ENCODE results near the gene SOX13.

The SOX13 gene

GRCh38 chr1:204065174-204065985 lies 7.5 kb upstream of the SOX13 start:
- no peak for DNase-seq (ENCODE audit: low read depth)

- no peak for DNase-seq (ENCODE audit: low read depth)
Measured at GRCh38 chr1:204065986-204066300, 7.0 kb upstream of the SOX13 start.

- DNase-seq (ENCODE audit: low read depth): no peak
Measured at GRCh38 chr1:204067935-204068334, 5.0 kb upstream of the SOX13 start.

- no peak for DNase-seq (ENCODE audit: low read depth)
Measured at GRCh38 chr1:204069887-204070286, 3.0 kb upstream of the SOX13 start.

GRCh38 chr1:204070895-204071294 lies 2.0 kb upstream of the SOX13 start:
- DNase-seq (ENCODE audit: low read depth): no peak

- DNase-seq (ENCODE audit: low read depth): no peak
Measured at GRCh38 chr1:204073837-204074273, 940 bp downstream of the SOX13 start.

- no peak for DNase-seq (ENCODE audit: low read depth)
Measured at GRCh38 chr1:204074274-204075138, 1.6 kb downstream of the SOX13 start.

GRCh38 chr1:204075139-204075521 lies 2.2 kb downstream of the SOX13 start:
- no peak for DNase-seq (ENCODE audit: low read depth)

- no peak for DNase-seq (ENCODE audit: low read depth)
Measured at GRCh38 chr1:204075890-204076846, 3.3 kb downstream of the SOX13 start.

GRCh38 chr1:204076891-204077290 lies 4.0 kb downstream of the SOX13 start:
- no peak for DNase-seq (ENCODE audit: low read depth)

- DNase-seq (ENCODE audit: low read depth): no peak
Measured at GRCh38 chr1:204077979-204078696, 5.2 kb downstream of the SOX13 start.

- DNase-seq (ENCODE audit: low read depth): no peak
Measured at GRCh38 chr1:204079608-204079999, 6.7 kb downstream of the SOX13 start.

- no peak for DNase-seq (ENCODE audit: low read depth)
Measured at GRCh38 chr1:204080163-204080903, 7.4 kb downstream of the SOX13 start.

- no peak for DNase-seq (ENCODE audit: low read depth)
Measured at GRCh38 chr1:204081164-204081790, 8.4 kb downstream of the SOX13 start.

- DNase-seq (ENCODE audit: low read depth): no peak
Measured at GRCh38 chr1:204081791-204082513, 9.0 kb downstream of the SOX13 start.

- no peak for DNase-seq (ENCODE audit: low read depth)
Measured at GRCh38 chr1:204083491-204083890, 10.6 kb downstream of the SOX13 start.

GRCh38 chr1:204084247-204084772 lies 11.4 kb downstream of the SOX13 start:
- no peak for DNase-seq (ENCODE audit: low read depth)

- DNase-seq (ENCODE audit: low read depth): no peak
Measured at GRCh38 chr1:204085876-204086275, 13.0 kb downstream of the SOX13 start.

GRCh38 chr1:204087181-204087892 lies 14.4 kb downstream of the SOX13 start:
- DNase-seq (ENCODE audit: low read depth): no peak

Measured in activated T-cell treated with anti-CD3 and anti-CD28 coated beads for 1 hour (primary cell).